ENCODE data around the gene TRIM6. TPM values are rescaled to one million over a fixed set of nuclear protein-coding genes. Genes with fewer than 3 reads are reported as not detected.
"Not testable (repeated sequence)": the region's sequence is repeated elsewhere in the genome, so short reads cannot be mapped to it uniquely, and the experiment has no call there.

TRIM6 gene
- total RNA-seq, 1 experiment from 2014 or later, result 53.8 TPM

DNA sequence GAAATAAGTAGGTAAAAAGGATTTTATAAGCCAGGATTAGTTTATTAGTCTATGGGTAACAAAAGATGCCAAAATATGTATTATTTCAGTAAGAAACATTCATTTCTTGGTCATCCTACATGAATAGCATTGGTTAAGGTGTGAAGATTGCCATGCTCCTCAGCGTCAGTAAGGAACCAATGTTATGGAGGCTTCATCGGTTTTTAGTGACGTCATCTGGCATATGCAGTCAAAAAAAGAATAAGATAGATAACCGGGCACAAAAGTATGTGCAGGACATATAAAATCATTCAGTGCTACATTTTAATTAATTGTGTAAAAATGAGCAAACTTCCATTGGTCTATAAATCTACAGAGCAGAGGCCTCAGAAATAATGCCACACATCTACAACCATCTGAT lies 59.0 kb downstream of the TRIM6 start:
- Histone ChIP-seq H3K27ac (ENCODE audit: low read length) (no peak overlapping the region), H3K4me3 (ENCODE audit: low read depth in 2 of 2, low read length in 2 of 2) (no peak overlapping the region), H3K9me3 (ENCODE audit: control insufficient read depth, insufficient read depth, low read depth, low read length) (no peaks in the 10 kb centered on the region), H3K27me3 (ENCODE audit: control insufficient read depth, insufficient read depth, low read length) (no peaks in the 10 kb centered on the region), H3K36me3 (ENCODE audit: control insufficient read depth, insufficient read depth, low read length) (no peaks in the 10 kb centered on the region), H3K4me1 (ENCODE audit: control insufficient read depth, insufficient read depth, low read length) (no peaks in the 10 kb centered on the region)
- CTCF ChIA-PET, result no interaction called here
- TF ChIP-seq POLR2AphosphoS5 (IDR thresholded peaks at IDR 0.05; ENCODE audit: low read depth, low read length) (no peak), SIN3A (IDR thresholded peaks at IDR 0.05; ENCODE audit: borderline replicate concordance, insufficient read depth, low read depth, low read length) (no peak), TCF7L2 (IDR thresholded peaks at IDR 0.05; ENCODE audit: low read depth, low read length) (no peak)
- TF ChIP-seq, protein P1, sequence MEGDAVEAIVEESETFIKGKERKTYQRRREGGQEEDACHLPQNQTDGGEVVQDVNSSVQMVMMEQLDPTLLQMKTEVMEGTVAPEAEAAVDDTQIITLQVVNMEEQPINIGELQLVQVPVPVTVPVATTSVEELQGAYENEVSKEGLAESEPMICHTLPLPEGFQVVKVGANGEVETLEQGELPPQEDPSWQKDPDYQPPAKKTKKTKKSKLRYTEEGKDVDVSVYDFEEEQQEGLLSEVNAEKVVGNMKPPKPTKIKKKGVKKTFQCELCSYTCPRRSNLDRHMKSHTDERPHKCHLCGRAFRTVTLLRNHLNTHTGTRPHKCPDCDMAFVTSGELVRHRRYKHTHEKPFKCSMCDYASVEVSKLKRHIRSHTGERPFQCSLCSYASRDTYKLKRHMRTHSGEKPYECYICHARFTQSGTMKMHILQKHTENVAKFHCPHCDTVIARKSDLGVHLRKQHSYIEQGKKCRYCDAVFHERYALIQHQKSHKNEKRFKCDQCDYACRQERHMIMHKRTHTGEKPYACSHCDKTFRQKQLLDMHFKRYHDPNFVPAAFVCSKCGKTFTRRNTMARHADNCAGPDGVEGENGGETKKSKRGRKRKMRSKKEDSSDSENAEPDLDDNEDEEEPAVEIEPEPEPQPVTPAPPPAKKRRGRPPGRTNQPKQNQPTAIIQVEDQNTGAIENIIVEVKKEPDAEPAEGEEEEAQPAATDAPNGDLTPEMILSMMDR (IDR thresholded peaks at IDR 0.05), result no peak
- TF ChIP-seq, protein P2, sequence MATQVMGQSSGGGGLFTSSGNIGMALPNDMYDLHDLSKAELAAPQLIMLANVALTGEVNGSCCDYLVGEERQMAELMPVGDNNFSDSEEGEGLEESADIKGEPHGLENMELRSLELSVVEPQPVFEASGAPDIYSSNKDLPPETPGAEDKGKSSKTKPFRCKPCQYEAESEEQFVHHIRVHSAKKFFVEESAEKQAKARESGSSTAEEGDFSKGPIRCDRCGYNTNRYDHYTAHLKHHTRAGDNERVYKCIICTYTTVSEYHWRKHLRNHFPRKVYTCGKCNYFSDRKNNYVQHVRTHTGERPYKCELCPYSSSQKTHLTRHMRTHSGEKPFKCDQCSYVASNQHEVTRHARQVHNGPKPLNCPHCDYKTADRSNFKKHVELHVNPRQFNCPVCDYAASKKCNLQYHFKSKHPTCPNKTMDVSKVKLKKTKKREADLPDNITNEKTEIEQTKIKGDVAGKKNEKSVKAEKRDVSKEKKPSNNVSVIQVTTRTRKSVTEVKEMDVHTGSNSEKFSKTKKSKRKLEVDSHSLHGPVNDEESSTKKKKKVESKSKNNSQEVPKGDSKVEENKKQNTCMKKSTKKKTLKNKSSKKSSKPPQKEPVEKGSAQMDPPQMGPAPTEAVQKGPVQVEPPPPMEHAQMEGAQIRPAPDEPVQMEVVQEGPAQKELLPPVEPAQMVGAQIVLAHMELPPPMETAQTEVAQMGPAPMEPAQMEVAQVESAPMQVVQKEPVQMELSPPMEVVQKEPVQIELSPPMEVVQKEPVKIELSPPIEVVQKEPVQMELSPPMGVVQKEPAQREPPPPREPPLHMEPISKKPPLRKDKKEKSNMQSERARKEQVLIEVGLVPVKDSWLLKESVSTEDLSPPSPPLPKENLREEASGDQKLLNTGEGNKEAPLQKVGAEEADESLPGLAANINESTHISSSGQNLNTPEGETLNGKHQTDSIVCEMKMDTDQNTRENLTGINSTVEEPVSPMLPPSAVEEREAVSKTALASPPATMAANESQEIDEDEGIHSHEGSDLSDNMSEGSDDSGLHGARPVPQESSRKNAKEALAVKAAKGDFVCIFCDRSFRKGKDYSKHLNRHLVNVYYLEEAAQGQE (IDR thresholded peaks at IDR 0.05; ENCODE audit: insufficient read depth in 1 of 2, low read depth in 2 of 2, low read length in 1 of 2), result no peak
- POLR2A ChIA-PET, result interaction anchor here (0.7 kb wide), 1 partner anchor 104 kb away, joined by 6 read pairs; no protein-coding TSS in a partner anchor
- intact Hi-C loops (cut with micrococcal nuclease; ENCODE audit: unreplicated experiment) (no loop called here), in situ Hi-C loops (cut with HindIII; ENCODE audit: low pct_unique_long_range_greater_than_20kb, low sequenced_read_pairs) (no loop called here)
- no TSS peak for BruUV-seq (replicated peaks)
- ATAC-seq, result no peak
- DNase-seq (ENCODE audit: low read depth, low spot score), result no peak

DNA sequence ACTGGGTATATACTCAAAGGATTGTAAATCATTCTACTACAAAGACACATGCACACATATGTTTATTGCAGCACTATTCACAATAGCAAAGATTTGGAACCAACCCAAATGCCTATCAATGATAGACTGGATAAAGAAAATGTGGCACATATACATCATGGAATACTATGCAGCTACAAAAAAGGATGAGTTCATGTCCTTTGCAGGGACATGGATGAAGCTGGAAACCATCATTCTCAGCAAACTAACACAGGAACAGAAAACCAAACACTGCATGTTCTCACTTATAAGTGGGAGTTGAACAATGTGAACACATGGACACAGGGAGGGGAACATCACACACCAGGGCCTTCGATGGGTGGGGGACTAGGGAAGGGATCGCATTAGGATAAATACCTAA lies 60.5 kb downstream of the TRIM6 start:
- H3K27ac ChIP-seq (ENCODE audit: low read length); POLR2A ChIA-PET; H3K36me3 ChIP-seq (ENCODE audit: control insufficient read depth, insufficient read depth, low read length); DNase-seq (ENCODE audit: low read depth, low spot score); H3K27me3 ChIP-seq (ENCODE audit: control insufficient read depth, insufficient read depth, low read length); CTCF ChIA-PET; intact Hi-C loops (cut with micrococcal nuclease; ENCODE audit: unreplicated experiment); in situ Hi-C loops (cut with HindIII; ENCODE audit: low pct_unique_long_range_greater_than_20kb, low sequenced_read_pairs); BruUV-seq (replicated peaks); H3K4me1 ChIP-seq (ENCODE audit: control insufficient read depth, insufficient read depth, low read length); H3K4me3 ChIP-seq (ENCODE audit: low read depth in 2 of 2, low read length in 2 of 2); ATAC-seq; H3K9me3 ChIP-seq (ENCODE audit: control insufficient read depth, insufficient read depth, low read depth, low read length): not testable (repeated sequence)

DNA sequence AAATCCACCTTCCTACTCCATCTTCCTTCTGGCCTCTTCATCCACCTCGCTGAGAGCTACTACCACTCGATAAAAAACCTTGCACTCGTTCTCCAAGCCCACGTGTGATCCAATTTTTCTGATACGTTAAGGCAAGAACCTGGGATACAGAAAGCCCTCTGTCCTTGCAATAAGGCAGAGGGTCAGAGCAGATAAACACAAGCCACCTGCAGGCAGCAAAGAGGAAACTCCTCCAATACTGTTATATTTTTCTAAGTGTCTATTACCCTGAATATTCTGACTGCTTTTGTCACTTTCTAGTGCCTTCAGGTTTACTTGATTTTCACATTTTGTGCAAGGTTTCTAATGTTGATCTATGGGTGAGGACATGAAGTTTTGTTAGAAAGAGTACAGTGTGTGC lies 61.9 kb downstream of the TRIM6 start:
- ChIA-PET POLR2A (no interaction called here), CTCF (no interaction called here)
- TF ChIP-seq, protein P2 (IDR thresholded peaks at IDR 0.05; ENCODE audit: insufficient read depth in 1 of 2, low read depth in 2 of 2, low read length in 1 of 2), result no peak
- TF ChIP-seq, protein P1 (IDR thresholded peaks at IDR 0.05), result no peak
- TF ChIP-seq POLR2AphosphoS5 (IDR thresholded peaks at IDR 0.05; ENCODE audit: low read depth, low read length) (no peak), SIN3A (IDR thresholded peaks at IDR 0.05; ENCODE audit: borderline replicate concordance, insufficient read depth, low read depth, low read length) (no peak), TCF7L2 (IDR thresholded peaks at IDR 0.05; ENCODE audit: low read depth, low read length) (no peak)
- DNase-seq (ENCODE audit: low read depth, low spot score) (no peak), ATAC-seq (peak; percentile 42; the same call in 1 of the 2 replicates)
- no peak overlapping the region for H3K4me3 ChIP-seq (ENCODE audit: low read depth in 2 of 2, low read length in 2 of 2)
- H3K4me1 ChIP-seq (ENCODE audit: control insufficient read depth, insufficient read depth, low read length), result no peaks in the 10 kb centered on the region
- H3K27ac ChIP-seq (ENCODE audit: low read length), result no peak overlapping the region
- no TSS peak for BruUV-seq (replicated peaks)
- H3K36me3 ChIP-seq (ENCODE audit: control insufficient read depth, insufficient read depth, low read length), result no peaks in the 10 kb centered on the region; the same call in 1 of the 2 replicates
- H3K27me3 ChIP-seq (ENCODE audit: control insufficient read depth, insufficient read depth, low read length), result no peaks in the 10 kb centered on the region
- in situ Hi-C loops (cut with HindIII; ENCODE audit: low pct_unique_long_range_greater_than_20kb, low sequenced_read_pairs) (no loop called here), intact Hi-C loops (cut with micrococcal nuclease; ENCODE audit: unreplicated experiment) (no loop called here)
- H3K9me3 ChIP-seq (ENCODE audit: control insufficient read depth, insufficient read depth, low read depth, low read length), result no peaks in the 10 kb centered on the region
